Pons (tissue), 1 donor: ENCODE data around the gene NANP.
"Not testable (repeated sequence)": the region's sequence is repeated elsewhere in the genome, so short reads cannot be mapped to it uniquely, and the experiment has no call there.

Source experiments
- DNase-seq: peaks from one replicate; pipeline ENCODE4 v3.0.0-alpha.2; 2016; ENCODE audit warnings: low spot score

NANP gene

DNA sequence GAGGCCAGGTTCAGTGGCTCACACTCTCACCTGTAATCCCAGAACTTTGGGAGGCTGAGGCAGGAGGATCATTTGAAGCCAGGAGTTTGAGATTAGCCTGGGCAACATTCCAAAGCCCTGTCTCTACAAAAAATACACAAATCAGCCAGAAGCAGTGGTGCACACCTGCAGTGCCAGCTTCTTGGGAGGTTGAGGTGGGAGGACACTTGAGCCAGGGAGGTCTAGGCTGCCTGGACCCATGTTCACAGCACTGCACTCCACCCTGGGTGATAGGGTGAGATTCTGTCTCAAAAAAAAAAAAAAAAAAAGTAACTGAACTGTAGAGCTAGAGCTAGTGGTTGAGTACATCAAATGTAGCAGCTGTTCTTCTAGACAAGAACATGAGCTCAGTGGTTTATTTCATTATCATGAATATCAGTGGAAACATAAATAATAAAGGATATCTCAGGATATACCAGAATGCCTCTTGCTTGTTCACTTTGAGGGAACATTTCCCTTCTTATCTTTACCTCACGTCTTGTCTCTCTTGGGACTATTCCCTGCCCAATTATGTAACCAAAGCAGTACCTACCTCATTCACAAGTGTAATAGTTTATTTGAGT, 17.6 kb downstream of the NANP start:
- DNase-seq: no peak

DNA sequence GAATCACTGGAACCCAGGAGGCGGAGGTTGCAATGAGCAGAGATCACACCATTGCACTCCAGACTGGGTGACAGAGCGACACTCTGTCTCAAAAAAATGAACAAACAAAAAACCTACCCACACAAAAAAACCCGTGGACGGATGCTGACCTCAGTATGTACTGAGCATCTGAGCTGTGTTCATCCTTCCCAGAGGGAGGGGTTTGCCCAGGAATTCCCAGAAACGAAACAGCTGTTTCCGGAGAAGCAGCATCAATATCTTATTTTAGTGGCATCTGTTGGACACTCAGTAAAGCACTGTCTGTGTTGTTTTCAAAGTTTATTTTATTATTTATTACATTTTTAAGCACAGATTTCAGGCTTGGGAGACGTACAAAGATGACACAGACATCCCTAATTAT, 18.7 kb downstream of the NANP start:
- no peak for DNase-seq

- no peak for DNase-seq
Measured at GRCh38 chr20:25604611-25605010, 19.2 kb downstream of the NANP start.

DNA sequence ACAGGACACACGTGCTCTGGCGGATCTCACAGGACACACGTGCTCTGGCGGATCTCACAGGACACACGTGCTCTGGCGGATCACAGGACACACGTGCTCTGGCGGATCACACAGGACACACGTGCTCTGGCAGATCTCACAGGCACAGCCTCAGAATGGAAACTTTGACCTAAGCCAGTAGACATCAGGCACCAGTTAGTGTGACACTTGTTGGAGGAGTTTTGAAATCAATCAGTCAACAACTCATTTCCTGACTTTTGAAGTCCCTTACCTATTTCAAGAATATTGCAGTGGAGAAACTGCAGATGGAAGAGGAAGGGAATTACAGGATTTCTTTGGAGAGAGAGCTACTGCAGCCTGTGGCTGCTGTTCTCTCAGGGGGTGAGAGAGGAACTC, 20.9 kb downstream of the NANP start:
- DNase-seq: not testable (repeated sequence)

DNA sequence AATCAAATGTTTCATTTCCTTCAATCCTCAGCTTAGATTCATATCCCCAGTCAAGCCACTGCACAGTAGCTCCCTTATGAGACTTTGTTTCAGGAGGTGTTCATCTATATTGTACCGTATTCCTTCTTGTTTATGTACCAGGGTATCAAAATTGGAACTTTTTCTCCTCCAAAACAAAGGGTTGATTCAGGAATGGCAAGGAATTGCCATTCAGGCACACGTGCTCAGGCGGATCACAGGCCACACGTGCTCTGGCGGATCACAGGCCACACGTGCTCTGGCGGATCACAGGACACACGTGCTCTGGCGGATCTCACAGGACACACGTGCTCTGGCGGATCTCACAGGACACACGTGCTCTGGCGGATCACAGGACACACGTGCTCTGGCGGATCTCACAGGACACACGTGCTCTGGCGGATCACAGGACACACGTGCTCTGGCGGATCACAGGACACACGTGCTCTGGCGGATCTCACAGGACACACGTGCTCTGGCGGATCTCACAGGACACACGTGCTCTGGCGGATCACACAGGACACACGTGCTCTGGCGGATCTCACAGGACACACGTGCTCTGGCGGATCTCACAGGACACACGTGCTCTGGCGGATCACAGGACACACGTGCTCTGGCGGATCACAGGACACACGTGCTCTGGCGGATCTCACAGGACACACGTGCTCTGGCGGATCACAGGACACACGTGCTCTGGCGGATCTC, 21.5 kb downstream of the NANP start:
- not testable (repeated sequence) for DNase-seq

GRCh38 chr20:25601659-25602058, 22.2 kb downstream of the NANP start:
- DNase-seq: no peak

- DNase-seq: no peak
Measured at GRCh38 chr20:25600632-25601031, 23.2 kb downstream of the NANP start.

DNA sequence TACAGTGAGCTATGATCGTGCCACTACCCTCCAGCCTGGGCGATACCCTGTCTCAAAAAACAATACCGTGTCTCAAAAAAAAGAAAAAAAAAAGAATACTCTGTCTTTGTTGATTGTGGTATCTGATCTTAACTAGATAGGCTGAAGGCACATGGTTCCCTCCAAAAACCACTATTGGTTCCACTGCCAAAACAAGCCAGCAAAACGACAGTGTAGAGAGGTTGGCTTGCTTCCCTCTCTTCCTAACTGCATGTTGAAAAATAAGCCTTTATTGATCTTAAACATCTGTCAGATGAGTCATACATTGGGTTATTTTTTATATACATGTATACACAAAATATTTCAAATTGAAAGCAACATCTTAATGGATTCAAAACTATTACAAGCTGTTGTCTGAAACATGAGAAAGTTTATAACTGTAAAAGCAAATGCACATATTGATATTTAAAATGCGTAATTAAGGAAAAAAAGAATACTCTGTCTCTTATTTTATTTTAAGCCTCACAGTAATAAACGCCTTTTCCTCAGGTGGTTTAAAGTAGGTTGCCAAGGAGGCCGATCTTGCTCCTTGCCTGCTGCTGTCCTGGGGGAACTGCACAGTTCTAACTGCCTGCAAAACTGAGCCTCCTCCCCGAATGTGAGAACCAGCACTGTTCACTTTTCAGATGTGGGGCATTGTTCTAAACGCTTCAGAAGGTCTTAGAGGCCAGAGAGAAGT, 31.5 kb downstream of the NANP start:
- DNase-seq: no peak

DNA sequence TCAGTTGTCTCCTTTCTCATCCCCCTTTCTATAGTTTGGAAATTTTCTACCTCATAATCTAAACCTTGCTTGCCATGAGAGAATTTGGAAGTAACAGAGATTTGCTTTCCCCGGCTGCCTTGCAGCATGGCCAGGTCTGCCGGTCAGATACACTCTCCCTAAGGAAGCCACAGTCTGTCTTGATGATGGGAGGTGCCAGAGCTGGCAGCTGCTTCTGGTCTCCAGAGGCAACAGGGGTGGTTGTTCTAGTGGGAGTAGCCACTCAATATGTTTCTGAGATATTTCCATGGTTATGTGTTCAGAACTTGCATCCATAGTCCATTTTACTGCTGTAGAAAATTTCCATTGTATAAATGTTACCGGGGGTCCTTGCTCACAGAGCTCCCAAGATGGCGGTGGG, 33.0 kb downstream of the NANP start:
- DNase-seq: not testable (repeated sequence)

GRCh38 chr20:25588491-25588890, 35.3 kb downstream of the NANP start:
- DNase-seq: no peak

DNA sequence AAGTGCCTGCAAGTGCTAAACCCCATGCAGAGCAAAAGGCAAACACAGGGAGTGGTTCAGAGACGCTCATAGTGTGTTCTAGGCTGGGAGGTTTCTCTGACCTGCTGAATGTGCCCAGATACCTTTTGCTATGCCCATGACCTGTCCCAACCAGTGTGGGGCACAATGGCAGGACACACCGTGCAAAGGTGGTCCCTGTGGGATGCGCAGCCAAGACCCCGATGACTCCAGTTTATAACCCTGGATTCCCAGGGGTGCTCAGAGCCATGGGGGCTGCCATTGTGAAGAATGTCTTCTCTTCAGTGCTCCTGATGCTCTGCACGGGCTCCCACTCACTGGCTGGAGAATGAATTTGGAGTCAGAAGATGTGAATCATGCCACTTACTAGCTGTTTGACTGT, 36.3 kb downstream of the NANP start:
- DNase-seq: no peak

DNA sequence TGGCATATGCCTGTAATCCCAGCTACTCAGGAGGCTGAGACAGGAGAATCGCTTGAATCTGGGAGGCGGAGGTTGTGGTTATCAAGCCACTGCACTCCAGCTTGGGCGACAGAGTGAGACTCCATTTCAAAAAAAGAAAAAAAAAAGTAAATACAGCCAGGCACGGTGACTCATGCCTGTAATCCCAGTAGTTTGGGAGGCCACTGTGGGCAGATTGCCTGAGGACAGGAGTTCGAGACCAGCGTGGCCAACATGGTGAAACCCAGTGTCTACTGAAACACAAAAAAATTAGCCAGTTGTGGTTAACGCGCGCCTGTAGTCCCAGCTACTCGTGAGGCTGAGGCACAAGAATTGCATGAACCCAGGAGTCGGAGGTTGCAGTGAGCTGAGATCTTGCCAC, 36.9 kb downstream of the NANP start:
- no peak for DNase-seq

GRCh38 chr20:25584905-25585704, 38.7 kb downstream of the NANP start, which contains the start of gene NINL:
NINL (minus strand) TSS chr20:25585531; CDS start chr20:25526587, 58,944 bp downstream.
- DNase-seq: no peak

- DNase-seq: not testable (repeated sequence)
Measured at GRCh38 chr20:25583607-25584006, 40.2 kb downstream of the NANP start.

GRCh38 chr20:25580711-25581110, 43.1 kb downstream of the NANP start:
- no peak for DNase-seq

DNA sequence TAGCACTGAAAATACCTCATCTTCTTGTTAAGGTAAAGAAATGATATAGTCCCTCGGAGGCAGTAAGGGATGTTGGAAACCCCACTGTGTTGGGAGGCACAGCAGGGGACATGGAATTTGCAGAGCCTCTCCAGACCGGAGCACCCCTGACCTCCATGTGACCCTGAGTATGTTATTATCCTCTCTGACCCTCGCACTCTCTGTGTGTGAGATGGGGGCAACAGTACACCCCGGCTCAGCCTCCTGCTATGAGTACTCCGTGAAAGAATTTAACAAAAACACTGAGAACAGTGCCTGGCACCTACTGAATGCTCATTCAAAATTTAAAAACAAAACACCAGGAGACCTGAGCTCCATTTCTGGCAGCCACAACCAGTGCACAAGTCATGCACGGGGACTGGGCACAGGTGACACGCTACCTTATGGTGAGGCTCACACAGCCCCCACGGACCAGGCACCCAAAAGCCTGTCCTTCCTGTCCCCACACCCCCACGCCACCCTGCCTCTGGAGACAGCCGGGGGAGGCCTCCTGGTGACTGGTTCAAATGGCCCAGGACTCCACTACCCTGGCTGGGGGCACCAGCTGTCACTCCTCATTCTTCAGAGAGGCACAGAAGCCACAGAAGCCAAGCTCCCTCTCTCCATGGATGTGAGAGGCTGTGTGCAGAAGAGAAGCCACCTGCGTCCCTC, 44.6 kb downstream of the NANP start:
- no peak for DNase-seq

- DNase-seq: no peak
Measured at GRCh38 chr20:25576783-25577530, 46.9 kb downstream of the NANP start.

GRCh38 chr20:25574411-25574810, 49.4 kb downstream of the NANP start:
- no peak for DNase-seq

GRCh38 chr20:25573288-25574251, 50.2 kb downstream of the NANP start:
- DNase-seq: no peak

DNA sequence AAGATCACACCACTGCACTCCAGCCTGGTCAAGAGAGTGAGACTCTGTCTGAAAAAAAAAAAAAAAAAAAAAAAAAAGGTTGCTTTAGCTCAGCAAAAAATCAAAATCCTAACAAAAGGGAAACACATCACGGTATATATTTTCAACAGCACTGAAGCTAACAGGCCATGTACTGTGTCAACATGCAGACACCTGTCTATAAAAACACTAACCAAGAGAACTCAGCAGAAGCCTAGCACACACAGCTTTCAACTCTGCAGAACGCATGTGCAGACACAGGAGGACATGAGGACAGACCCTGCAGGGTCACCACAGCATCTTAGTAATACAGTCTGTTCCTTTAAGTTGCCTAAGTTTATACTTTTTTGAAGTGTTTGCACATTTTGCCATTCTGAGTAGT, 52.0 kb downstream of the NANP start:
- DNase-seq: no peak
